Activated T-helper 17 cell treated with anti-CD3 and anti-CD28 coated beads, Interleukin-2, amount 50 U/mL, for 72 hours (primary cell): Measurements from ENCODE around the gene PDGFRB. TPM values are rescaled to one million over a fixed set of nuclear protein-coding genes. Genes with fewer than 3 reads are reported as not detected.

ENCODE experiments used
- ATAC-seq: fragments of 150-1000 bp; cut with Tn5 transposase; replicated peaks from 2 replicates; pipeline ENCODE4 v1.10.0; 2021; ENCODE audit warnings: mild to moderate bottlenecking, moderate library complexity
- H3K27ac Mint-ChIP-seq: one replicate; pipeline ENCODE4 v1.8.0; 2022; ENCODE audit warnings: mixed read lengths
- H3K27me3 Mint-ChIP-seq: one replicate; pipeline ENCODE4 v1.8.0; 2022; ENCODE audit warnings: mixed read lengths
- H3K36me3 Mint-ChIP-seq: one replicate; pipeline ENCODE4 v1.8.0; 2022; ENCODE audit warnings: low read depth, mild to moderate bottlenecking, mixed read lengths
- H3K4me1 Mint-ChIP-seq: one replicate; pipeline ENCODE4 v1.8.0; 2022; ENCODE audit warnings: mixed read lengths
- H3K4me3 Mint-ChIP-seq: one replicate; pipeline ENCODE4 v1.8.0; 2022; ENCODE audit warnings: mild to moderate bottlenecking, mixed read lengths
- H3K9me3 Mint-ChIP-seq: one replicate; pipeline ENCODE4 v1.8.0; 2022; ENCODE audit warnings: mixed read lengths
- total RNA-seq, 2 donors: library from RNA; stranded (reverse); gene quantifications; one replicate each; pipeline ENCODE4 v1.2.3, GENCODE V29; 2022

The PDGFRB gene
- total RNA-seq, 2 donors from 2014 or later, result 0.26 to 0.76 TPM

DNA sequence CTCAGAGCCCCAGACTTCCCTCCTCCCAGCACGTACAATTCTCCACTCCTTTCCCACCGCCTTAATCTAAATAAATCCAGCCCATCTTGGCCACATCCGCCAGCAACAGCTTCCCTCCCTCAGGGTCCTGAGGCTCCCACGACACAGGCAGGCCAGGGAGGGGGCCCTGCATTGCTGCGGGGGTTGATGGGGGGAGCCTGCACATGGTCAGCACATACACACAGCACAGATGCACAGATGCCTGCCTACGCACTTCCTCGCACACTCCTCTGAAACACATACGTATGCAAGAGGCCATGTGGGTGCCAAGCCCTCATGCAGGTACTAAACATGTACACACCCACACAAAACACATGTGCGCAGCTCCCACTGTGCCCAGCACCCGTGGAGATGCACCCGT is 14.8 kb downstream of the PDGFRB start:
- Mint-ChIP-seq H3K4me1 (no peaks in the 10 kb centered on the region), H3K4me3 (no peak overlapping the region), H3K36me3 (no peaks in the 10 kb centered on the region), H3K27me3 (peaks cover 5% of the 10 kb centered on the region), H3K9me3 (no peaks in the 10 kb centered on the region), H3K27ac (no peak overlapping the region)
- no peak for ATAC-seq

DNA sequence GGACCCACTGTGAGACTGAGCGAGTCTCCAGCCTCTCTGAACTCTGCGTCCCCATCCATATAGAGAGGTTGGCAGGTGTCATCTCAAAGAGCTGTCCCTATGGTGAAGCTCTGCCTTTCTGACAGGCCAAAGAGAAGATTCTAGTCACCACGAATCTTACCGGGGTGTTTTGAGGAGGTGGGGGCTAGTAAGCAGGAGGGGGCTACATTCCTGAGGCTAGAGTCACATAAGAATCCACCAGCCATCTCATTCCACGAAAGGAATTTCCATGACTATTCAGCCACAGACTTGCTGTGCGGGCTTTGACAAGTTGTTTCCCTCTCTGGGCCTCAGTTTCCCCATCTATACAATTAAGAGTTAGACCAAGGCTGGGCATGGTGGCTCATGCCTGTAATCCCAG is 16.3 kb downstream of the PDGFRB start:
- Mint-ChIP-seq H3K4me1 (no peaks in the 10 kb centered on the region), H3K27ac (no peak overlapping the region), H3K9me3 (no peaks in the 10 kb centered on the region), H3K27me3 (no peaks in the 10 kb centered on the region), H3K36me3 (no peaks in the 10 kb centered on the region), H3K4me3 (no peak overlapping the region)
- no peak for ATAC-seq

DNA sequence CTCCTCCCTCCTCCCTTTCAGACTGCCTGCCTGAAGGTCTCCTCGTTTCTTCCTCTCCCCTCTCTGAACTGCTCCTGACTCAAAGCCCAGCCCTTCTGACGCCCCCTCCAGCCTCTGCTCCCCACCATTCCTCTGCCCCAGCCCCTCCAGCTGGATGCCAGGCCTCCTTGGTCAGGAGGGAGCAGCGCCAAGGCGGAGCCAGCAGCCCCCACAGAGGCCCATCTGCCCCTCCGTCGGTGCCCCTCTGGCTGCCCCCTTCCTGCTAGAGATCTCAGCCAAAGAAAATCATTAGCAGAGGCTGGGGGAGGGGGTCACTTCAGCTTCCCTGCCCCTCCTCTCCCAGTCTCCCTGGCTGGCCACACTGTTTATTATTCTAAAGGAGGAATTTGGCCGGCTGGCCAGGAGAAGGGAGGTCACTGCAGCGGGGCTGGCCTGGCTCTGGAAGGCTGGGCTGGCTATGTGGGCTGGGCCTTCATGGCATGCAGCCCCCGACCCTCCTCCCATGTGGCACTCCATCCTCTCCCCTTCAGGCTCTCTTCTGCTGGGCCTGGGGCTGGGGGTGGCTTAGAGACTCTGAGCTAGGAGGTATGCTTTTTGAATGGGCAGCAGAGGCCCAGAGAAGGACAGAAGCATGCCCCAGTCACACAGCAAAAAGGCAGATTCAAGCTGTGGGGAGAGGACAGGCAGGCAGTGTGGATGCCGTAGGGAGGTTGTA is 16.9 kb downstream of the PDGFRB start:
- Mint-ChIP-seq H3K27me3 (no peaks in the 10 kb centered on the region), H3K9me3 (no peaks in the 10 kb centered on the region), H3K4me3 (no peak overlapping the region), H3K36me3 (no peaks in the 10 kb centered on the region), H3K27ac (no peak overlapping the region), H3K4me1 (no peaks in the 10 kb centered on the region)
- no peak for ATAC-seq

DNA sequence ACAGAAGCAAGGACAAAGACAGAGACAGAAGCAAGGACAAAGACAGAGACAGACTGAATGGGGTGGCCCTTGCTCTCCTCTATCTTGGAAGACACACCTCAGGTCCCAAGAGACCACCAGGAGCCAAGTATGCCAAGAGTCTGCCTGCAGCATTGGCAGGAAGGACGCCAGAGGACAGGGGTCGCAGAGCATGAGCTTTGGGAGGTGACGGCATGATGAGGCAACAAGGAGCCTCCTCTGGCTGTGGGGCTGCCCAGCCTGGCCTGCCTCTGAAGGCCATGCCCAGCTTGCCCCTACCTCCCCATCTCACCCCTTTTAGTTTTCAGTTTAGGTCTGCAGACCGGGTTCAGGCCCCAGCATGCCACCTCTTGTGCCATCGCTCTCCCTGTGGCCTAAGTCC is 17.6 kb downstream of the PDGFRB start:
- Mint-ChIP-seq H3K4me1 (no peaks in the 10 kb centered on the region), H3K36me3 (no peaks in the 10 kb centered on the region), H3K4me3 (no peak overlapping the region), H3K27me3 (no peaks in the 10 kb centered on the region), H3K27ac (no peak overlapping the region), H3K9me3 (no peaks in the 10 kb centered on the region)
- no peak for ATAC-seq

DNA sequence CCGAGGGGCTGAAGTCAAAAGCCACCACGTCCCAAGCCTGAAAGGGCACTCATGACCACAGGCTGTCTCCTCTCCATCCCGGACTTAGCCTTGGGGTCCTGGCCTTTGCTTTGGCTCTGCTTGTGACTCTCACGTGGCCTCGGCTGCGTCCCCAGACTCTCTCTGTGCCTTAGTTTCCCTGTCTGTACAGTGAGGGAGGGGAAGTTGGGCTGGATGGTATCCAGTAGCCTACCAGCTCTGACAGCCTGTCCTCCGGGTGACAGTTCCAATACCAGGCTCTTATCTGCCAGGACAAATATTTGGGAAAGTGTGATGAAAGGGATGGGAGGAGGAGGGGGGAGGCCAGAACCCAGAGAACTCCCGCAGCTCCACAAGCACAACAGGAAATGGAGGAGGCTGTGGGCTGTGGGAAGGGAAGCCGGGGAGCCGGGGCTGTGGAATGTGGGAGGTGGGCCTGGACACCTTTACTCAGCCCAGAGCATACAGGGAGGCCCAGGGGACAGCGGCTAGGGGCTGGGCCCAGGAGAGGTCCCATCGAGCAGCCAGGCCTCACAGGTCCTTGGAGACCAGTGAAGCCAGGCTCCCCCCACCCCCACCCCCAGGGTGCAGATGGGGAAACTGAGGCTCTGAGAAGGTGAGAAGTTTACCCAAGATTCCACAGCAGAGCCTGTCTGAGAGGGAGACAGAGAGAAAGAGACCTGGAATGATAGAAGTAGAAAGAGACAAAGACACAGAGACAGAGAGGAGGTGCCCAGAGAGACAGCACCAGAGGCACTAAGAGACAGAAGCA is 18.3 kb downstream of the PDGFRB start:
- H3K27ac Mint-ChIP-seq, result no peak overlapping the region
- H3K27me3 Mint-ChIP-seq, result no peaks in the 10 kb centered on the region
- H3K36me3 Mint-ChIP-seq, result no peaks in the 10 kb centered on the region
- H3K9me3 Mint-ChIP-seq, result no peaks in the 10 kb centered on the region
- no peak for ATAC-seq
- no peaks in the 10 kb centered on the region for H3K4me1 Mint-ChIP-seq
- no peak overlapping the region for H3K4me3 Mint-ChIP-seq

DNA sequence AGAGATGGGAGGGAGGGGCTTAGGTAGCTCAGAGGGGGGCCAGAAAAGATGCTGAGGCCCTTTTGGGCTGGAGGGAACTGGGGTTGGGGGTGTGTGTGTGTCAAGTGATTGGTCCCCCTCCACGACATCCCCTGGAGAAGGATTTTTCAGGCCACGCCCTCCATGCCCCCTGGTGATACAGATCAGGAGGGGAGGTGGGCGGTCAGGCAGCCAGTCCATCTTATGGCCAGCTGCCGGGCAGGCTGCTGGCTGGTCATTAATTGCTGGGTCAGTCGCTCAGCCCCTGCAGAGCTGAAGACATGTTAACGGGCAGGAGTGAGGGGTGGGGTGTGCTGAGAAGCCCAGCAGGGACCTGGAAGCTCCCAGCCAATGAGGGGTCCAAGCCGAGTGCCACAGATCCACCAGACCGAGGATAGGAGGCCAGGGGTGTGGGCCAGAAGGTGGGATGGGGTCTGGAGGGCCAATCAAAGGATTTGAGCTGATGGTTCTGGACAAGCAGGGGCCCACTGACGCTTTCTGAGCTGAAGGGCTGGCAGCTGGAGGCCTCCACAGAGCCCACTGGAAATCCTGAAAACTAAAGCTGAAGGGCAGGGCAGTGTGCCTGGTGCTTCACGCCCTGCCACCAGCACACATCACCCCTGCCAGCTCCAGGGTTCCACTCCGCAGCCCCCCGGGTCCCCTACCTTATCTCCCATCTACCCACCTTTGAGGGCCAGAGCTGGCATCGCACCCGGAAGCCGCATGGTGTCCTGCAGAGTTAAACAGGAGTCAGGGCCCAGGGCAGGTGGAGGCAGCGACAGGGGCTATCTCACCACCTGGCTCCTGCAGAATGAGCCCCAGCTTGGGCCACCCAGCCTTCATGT is 19.1 kb downstream of the PDGFRB start:
- Mint-ChIP-seq H3K36me3 (no peaks in the 10 kb centered on the region), H3K9me3 (no peaks in the 10 kb centered on the region), H3K4me3 (no peak overlapping the region), H3K27me3 (no peaks in the 10 kb centered on the region), H3K4me1 (no peaks in the 10 kb centered on the region), H3K27ac (no peak overlapping the region)
- ATAC-seq, result no peak

DNA sequence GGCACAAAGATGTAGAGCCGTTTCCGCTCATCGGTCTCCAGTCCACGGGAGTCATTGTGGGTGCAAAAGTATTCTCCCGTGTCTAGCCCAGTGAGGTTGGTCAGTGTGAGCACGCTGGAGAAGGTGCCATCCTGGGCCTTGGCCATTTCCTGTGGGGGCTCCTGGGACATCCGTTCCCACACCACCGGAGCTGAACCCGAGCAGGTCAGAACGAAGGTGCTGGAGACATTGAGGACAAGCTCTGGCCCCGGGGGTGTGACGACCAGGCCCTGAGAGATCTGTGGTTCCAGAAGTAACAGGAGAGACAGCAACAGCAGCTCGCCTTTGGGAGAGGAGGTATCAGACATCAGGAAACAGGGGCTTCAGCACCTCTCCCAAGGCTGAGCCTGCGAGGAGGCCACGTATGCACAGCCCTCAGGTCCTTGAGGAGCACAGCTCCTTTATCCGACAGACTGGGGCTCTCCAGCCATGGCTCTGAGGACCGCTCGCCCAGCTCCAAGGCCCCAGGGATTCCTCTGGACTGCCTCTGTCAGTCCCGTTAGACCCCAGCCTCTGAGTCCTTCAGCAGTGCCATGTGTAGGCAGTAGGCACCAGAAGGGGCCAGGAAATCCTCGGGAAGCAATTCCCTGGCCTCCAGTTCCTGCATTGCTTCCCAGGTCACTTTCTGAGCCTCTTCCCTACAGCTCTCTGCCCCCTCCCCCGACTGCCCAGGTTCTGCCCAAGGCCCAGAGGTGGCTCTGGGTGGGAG is 19.9 kb downstream of the PDGFRB start:
- ATAC-seq, result no peak
- H3K9me3 Mint-ChIP-seq, result no peaks in the 10 kb centered on the region
- H3K36me3 Mint-ChIP-seq, result no peaks in the 10 kb centered on the region
- no peaks in the 10 kb centered on the region for H3K4me1 Mint-ChIP-seq
- H3K27me3 Mint-ChIP-seq, result no peaks in the 10 kb centered on the region
- no peak overlapping the region for H3K27ac Mint-ChIP-seq
- H3K4me3 Mint-ChIP-seq, result no peak overlapping the region

DNA sequence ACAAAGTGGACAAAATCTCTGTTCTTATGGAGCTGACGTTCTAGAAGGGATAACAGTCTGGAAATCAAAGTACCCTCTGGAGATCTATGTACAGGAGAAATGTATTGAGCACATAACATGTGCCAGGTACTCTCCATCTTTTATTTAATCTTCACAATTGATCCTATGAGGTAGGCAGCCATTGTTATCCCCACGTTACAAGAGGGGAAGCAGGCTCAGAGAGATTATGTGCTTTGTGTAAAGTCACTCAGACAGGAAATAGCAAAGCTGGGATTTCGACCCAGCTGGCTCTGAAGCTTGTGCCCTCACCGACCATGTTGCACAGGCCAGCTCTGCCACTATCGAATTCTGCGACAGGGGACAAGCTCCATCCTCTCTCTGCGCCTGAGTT is 21.5 kb downstream of the PDGFRB start:
- ATAC-seq, result no peak
- no peaks in the 10 kb centered on the region for H3K4me1 Mint-ChIP-seq
- no peak overlapping the region for H3K27ac Mint-ChIP-seq

DNA sequence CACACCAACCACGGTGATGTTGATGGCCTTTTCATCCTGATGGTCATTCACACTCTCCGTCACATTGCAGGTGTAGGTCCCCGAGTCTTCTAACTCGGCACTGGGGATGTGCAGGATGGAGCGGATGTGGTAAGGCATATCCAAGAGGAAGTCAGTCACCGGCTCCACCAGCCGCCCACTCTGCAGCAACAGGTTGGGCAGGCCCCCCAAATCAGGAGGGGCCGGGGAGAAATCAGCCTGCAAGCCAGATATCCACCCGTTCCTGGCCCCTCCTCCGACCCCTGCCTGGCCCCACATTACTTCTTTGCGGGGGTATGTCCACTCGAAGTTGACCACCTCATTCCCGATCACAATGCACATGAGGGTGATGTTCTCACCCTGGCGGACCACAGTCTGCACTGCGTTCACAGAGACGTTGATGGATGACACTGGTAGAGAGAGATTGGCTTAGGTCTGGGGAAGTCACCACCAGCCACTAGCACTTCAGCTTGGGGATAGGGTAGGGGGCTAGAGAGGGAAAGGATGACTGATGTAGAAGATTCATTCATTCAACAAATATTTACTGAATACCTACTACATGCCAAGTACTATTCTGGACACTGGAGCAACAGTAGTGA is 22.0 kb downstream of the PDGFRB start:
- Mint-ChIP-seq H3K4me3 (no peak overlapping the region), H3K9me3 (no peaks in the 10 kb centered on the region), H3K4me1 (no peaks in the 10 kb centered on the region)

More for the DNA sequence above, 21.5 kb downstream of the PDGFRB start:
- Mint-ChIP-seq H3K4me3 (no peak overlapping the region), H3K9me3 (no peaks in the 10 kb centered on the region), H3K27me3 (no peaks in the 10 kb centered on the region), H3K36me3 (no peaks in the 10 kb centered on the region)

DNA sequence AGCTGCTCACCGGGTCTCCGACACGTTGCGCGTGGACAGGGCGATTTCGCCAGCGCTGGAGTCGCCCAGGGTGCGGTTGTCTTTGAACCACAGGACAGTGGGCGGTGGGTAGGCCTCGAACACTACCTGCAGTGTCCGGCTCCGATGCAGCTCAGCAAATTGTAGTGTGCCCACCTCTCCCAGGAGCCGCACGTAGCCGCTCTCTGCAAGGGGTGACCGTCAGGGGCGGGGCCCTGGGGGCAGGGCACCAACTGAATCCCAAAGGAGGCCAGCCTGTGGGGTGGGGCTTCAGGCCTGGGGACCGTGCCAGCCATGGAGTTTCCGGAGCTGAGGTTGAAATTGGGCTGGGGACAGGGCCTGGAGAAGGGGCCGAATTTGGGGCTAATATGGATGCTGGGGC is 22.9 kb downstream of the PDGFRB start:
- ATAC-seq, result no peak
- no peak overlapping the region for H3K27ac Mint-ChIP-seq
- H3K4me3 Mint-ChIP-seq, result no peak overlapping the region
- H3K4me1 Mint-ChIP-seq, result no peaks in the 10 kb centered on the region
- no peaks in the 10 kb centered on the region for H3K27me3 Mint-ChIP-seq
- no peaks in the 10 kb centered on the region for H3K9me3 Mint-ChIP-seq
- no peaks in the 10 kb centered on the region for H3K36me3 Mint-ChIP-seq

More for the DNA sequence above, 22.0 kb downstream of the PDGFRB start:
- no peak for ATAC-seq
- H3K27me3 Mint-ChIP-seq, result no peaks in the 10 kb centered on the region
- no peak overlapping the region for H3K27ac Mint-ChIP-seq
- H3K36me3 Mint-ChIP-seq, result no peaks in the 10 kb centered on the region

DNA sequence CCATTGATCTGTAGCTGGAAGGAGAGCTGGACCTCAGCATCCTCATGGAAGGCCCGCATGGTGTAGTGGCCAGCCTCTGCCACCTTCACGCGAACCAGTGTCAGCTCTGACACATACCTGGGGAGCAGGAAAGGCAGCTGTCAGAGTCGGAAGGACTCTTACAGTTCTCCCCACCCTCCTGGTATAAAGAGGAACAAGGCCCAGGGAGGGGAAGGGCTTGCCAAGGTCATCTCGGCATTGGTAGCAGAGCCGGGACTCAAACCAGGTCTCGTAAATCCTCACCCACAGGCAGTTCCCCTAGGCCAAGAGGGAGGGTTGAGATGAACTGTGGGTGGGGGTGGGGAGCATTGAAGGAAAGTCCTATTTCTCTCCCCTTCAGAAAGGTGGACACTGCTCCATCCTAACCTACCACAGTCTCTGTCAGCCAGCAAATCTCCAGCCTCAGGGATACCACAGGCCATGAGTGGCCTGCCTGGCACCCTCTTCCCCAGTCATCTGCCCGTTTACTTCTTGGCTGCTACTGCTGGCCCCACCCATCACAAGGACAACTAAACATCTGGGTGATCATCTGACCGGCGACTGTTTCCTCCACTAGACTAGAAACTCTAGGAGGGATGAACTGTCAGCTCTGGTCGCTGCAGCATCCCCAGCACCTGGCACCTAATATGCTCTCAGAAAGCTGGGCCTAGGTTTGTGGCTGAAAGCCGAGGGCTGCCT is 23.5 kb downstream of the PDGFRB start:
- ATAC-seq, result no peak
- Mint-ChIP-seq H3K4me3 (no peak overlapping the region), H3K27me3 (no peaks in the 10 kb centered on the region), H3K4me1 (no peaks in the 10 kb centered on the region), H3K9me3 (no peaks in the 10 kb centered on the region), H3K27ac (no peak overlapping the region), H3K36me3 (no peaks in the 10 kb centered on the region)

DNA sequence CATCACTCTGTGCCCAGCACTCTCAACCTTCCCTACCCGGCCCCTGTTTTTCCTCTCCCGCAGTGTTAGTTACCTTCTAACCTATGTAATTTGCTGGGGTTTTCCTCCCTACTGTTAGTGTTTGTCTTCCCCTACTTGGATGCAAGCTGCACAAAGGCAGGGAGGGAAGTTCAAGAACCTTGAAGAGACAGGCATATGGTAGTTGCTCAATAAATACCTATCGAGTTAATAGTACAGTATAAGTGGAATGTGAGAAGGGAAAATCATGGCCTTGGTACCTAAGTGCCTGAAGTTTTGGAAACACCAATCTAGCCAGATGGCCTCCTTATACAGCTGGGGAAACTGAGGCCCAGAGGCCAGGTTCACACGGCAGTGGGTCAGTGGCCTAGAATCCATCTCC is 24.2 kb downstream of the PDGFRB start:
- H3K36me3 Mint-ChIP-seq, result no peaks in the 10 kb centered on the region
- H3K4me3 Mint-ChIP-seq, result no peak overlapping the region
- no peaks in the 10 kb centered on the region for H3K9me3 Mint-ChIP-seq
- ATAC-seq, result no peak
- H3K4me1 Mint-ChIP-seq, result no peaks in the 10 kb centered on the region
- no peaks in the 10 kb centered on the region for H3K27me3 Mint-ChIP-seq
- H3K27ac Mint-ChIP-seq, result no peak overlapping the region

DNA sequence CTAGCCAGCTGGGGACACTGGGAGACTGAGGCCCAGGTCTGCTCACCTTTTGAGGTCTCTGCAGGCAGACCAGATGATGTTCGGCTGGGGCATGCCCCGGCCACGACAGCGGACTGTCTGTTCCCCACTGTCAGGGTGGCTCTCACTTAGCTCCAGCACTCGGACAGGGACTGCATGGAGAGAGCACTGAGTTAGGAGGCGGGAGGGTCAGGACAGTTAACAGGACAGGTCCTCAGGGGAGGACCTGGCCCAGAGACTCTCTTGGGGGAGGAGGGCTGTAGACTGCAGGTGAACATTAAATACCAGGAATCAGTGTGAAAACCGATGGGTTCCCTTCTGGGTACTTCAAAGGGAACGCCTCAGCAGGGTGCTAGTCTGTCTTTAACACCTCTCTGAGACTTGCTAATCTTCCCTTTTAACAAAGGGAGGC is 25.1 kb downstream of the PDGFRB start:
- Mint-ChIP-seq H3K27me3 (no peaks in the 10 kb centered on the region), H3K36me3 (no peaks in the 10 kb centered on the region), H3K9me3 (no peaks in the 10 kb centered on the region), H3K27ac (peak overlapping the region; percentile 18), H3K4me3 (no peak overlapping the region), H3K4me1 (no peaks in the 10 kb centered on the region)
- no peak for ATAC-seq
